ENCODE measurements around the gene PAK5.

GRCh38 chr20:9520086-9520485 lies 318.8 kb downstream of the PAK5 start:
- no peak for TF ChIP-seq POLR2AphosphoS5 (IDR thresholded peaks at IDR 0.05; ENCODE audit: low read depth, low read length)
- no peak for TF ChIP-seq REST (IDR thresholded peaks at IDR 0.05; ENCODE audit: insufficient read depth in 1 of 2, low read depth in 2 of 2, low read length in 2 of 2)
- no peak for TF ChIP-seq SIN3A (IDR thresholded peaks at IDR 0.05; ENCODE audit: borderline replicate concordance, insufficient read depth, low read length)
- TF ChIP-seq TAF1 (IDR thresholded peaks at IDR 0.05; ENCODE audit: borderline replicate concordance, insufficient read depth, low read length) = no peak

Measured in PFSK-1 (cell line).